ENCODE data around the gene TAF11L12.
"Not testable (repeated sequence)": the region's sequence is repeated elsewhere in the genome, so short reads cannot be mapped to it uniquely, and the experiment has no call there.

DNA sequence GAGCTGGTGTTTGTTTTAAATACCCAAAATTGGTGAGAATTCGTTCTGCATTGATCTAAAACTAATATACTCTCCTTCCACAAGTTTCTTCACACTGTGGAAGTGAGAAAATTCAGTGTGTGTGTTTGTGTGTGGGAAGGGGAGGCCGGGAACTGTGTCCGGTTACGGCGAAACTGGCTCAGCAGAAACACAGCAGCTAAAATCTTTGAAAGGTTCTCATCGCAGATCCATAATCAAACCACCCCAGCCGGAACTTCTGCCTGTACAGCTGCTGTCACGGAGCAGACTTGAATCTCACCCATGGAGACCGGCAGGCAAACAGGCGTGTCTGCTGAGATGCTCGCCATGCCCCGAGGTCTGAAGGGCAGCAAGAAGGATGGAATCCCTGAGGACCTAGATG lies 21.6 kb downstream of the TAF11L12 start, which contains the start of gene TAF11L13:
- TF ChIP-seq POLR2A, EP300, POLR2AphosphoS5 (IDR thresholded peaks at IDR 0.05): not testable (repeated sequence)
- TF ChIP-seq, protein P1, sequence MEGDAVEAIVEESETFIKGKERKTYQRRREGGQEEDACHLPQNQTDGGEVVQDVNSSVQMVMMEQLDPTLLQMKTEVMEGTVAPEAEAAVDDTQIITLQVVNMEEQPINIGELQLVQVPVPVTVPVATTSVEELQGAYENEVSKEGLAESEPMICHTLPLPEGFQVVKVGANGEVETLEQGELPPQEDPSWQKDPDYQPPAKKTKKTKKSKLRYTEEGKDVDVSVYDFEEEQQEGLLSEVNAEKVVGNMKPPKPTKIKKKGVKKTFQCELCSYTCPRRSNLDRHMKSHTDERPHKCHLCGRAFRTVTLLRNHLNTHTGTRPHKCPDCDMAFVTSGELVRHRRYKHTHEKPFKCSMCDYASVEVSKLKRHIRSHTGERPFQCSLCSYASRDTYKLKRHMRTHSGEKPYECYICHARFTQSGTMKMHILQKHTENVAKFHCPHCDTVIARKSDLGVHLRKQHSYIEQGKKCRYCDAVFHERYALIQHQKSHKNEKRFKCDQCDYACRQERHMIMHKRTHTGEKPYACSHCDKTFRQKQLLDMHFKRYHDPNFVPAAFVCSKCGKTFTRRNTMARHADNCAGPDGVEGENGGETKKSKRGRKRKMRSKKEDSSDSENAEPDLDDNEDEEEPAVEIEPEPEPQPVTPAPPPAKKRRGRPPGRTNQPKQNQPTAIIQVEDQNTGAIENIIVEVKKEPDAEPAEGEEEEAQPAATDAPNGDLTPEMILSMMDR (IDR thresholded peaks at IDR 0.05): not testable (repeated sequence)
